C4-2B (cell line): ENCODE results near the gene TMEM134.

Experiments
- ZFX ChIP-seq: fragments of 450-650 bp; IDR thresholded peaks from 2 replicates; pipeline ENCODE4 v1.6.1; 2017
- TF ChIP-seq, protein P1 (sequence below): fragments of 450-650 bp; conservative IDR thresholded peaks from 2 replicates; pipeline ENCODE4 v1.5.1; 2017; ENCODE audit warnings: mild to moderate bottlenecking

DNA sequence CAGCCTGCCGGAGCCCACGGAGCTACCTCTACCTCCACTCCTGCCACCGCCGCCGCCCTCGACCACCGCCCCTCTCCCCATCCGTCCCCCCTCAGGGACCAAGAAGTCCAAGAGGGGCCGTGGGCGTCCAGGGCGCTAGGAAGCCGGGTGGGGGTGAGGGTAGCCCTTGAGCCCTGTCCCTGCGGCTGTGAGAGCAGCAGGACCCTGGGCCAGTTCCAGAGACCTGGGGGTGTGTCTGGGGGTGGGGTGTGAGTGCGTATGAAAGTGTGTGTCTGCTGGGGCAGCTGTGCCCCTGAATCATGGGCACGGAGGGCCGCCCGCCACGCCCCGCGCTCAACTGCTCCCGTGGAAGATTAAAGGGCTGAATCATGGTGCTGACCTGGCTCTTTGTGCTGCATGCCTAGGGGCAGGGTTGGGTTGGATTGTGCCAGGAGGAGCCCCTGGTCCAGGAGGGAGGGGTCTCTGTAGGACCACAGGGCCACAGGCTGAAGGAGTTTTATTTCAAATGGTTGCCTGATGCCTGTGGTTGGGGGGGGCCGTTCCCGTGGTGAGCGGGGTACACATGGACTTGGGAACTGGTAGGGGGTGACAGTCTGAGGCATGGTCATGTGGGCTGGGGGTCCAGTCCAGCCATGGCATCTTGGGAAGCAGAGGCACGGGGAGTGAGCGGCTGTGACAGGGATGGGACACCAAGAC is 33.9 kb downstream of the TMEM134 start:
- no peak for TF ChIP-seq ZFX
- TF ChIP-seq, protein P1, sequence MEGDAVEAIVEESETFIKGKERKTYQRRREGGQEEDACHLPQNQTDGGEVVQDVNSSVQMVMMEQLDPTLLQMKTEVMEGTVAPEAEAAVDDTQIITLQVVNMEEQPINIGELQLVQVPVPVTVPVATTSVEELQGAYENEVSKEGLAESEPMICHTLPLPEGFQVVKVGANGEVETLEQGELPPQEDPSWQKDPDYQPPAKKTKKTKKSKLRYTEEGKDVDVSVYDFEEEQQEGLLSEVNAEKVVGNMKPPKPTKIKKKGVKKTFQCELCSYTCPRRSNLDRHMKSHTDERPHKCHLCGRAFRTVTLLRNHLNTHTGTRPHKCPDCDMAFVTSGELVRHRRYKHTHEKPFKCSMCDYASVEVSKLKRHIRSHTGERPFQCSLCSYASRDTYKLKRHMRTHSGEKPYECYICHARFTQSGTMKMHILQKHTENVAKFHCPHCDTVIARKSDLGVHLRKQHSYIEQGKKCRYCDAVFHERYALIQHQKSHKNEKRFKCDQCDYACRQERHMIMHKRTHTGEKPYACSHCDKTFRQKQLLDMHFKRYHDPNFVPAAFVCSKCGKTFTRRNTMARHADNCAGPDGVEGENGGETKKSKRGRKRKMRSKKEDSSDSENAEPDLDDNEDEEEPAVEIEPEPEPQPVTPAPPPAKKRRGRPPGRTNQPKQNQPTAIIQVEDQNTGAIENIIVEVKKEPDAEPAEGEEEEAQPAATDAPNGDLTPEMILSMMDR = no peak
